ENCODE measurements around the gene TDRD9. TPM values are rescaled to one million over a fixed set of nuclear protein-coding genes. Genes with fewer than 3 reads are reported as not detected.

Gene TDRD9
- total RNA-seq, 1 experiment from 2014 or later, result 0.07 TPM

DNA sequence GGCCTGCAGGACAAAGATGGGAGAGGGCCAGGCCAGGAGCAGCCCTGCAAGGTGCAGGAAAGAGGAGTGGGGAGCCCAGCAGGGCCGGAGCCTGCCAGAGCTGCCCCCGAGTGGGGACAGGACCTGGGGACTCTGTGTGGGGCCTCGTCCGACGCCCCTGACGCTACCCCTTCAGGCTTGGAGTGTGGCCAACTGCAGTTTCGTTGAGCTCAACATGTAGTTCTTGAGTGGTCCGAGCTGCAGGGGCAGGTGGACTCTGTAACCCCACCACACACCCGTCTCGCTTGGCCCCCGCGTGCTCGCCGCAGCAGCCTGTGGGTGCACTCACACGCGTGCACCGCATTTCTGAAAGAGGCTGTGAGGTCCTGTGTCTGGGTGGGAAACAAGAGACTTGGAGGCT lies 159.2 kb downstream of the TDRD9 start:
- H2AFZ ChIP-seq (ENCODE audit: low read length), result no peak overlapping the region
- intact Hi-C loops (cut with micrococcal nuclease), result no loop called here
- H3K4me2 ChIP-seq (ENCODE audit: low read length), result no peak overlapping the region
- H4K20me1 ChIP-seq (ENCODE audit: low read length), result no peaks in the 10 kb centered on the region
- no peak overlapping the region for H3K27ac ChIP-seq (ENCODE audit: low read length)
- H3K4me1 ChIP-seq (ENCODE audit: insufficient read depth, low read length), result no peaks in the 10 kb centered on the region
- H3K9me2 ChIP-seq (replicated peaks; ENCODE audit: low read length), result no peaks in the 10 kb centered on the region
- no peak overlapping the region for H3K4me3 ChIP-seq (ENCODE audit: low read length)
- H3K27me3 ChIP-seq (ENCODE audit: low read length), result no peaks in the 10 kb centered on the region
- ChIA-PET POLR2A (ENCODE audit: unreplicated experiment) (no interaction called here), CTCF (no interaction called here)
- H3K79me2 ChIP-seq (ENCODE audit: low read length), result no peaks in the 10 kb centered on the region
- DNase-seq (no peak), ATAC-seq (no peak)
- TF ChIP-seq EZH2 (IDR thresholded peaks at IDR 0.05; ENCODE audit: low read length, unreplicated experiment) (no peak), EZH2phosphoT487 (IDR thresholded peaks at IDR 0.05; ENCODE audit: borderline replicate concordance, low read length) (no peak)
- TF ChIP-seq, protein P1, sequence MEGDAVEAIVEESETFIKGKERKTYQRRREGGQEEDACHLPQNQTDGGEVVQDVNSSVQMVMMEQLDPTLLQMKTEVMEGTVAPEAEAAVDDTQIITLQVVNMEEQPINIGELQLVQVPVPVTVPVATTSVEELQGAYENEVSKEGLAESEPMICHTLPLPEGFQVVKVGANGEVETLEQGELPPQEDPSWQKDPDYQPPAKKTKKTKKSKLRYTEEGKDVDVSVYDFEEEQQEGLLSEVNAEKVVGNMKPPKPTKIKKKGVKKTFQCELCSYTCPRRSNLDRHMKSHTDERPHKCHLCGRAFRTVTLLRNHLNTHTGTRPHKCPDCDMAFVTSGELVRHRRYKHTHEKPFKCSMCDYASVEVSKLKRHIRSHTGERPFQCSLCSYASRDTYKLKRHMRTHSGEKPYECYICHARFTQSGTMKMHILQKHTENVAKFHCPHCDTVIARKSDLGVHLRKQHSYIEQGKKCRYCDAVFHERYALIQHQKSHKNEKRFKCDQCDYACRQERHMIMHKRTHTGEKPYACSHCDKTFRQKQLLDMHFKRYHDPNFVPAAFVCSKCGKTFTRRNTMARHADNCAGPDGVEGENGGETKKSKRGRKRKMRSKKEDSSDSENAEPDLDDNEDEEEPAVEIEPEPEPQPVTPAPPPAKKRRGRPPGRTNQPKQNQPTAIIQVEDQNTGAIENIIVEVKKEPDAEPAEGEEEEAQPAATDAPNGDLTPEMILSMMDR (conservative IDR thresholded peaks at IDR 0.05; ENCODE audit: low read depth, low read length), result no peak
- no peak overlapping the region for H3K9ac ChIP-seq (ENCODE audit: low read length)
- no peaks in the 10 kb centered on the region for H3K9me3 ChIP-seq (ENCODE audit: low read length)
- H3F3A ChIP-seq (ENCODE audit: low read length, unreplicated experiment), result no peaks in the 10 kb centered on the region
- no TSS peak for BruUV-seq (replicated peaks)
- H3K36me3 ChIP-seq (ENCODE audit: low read depth, low read length), result no peaks in the 10 kb centered on the region

DNA sequence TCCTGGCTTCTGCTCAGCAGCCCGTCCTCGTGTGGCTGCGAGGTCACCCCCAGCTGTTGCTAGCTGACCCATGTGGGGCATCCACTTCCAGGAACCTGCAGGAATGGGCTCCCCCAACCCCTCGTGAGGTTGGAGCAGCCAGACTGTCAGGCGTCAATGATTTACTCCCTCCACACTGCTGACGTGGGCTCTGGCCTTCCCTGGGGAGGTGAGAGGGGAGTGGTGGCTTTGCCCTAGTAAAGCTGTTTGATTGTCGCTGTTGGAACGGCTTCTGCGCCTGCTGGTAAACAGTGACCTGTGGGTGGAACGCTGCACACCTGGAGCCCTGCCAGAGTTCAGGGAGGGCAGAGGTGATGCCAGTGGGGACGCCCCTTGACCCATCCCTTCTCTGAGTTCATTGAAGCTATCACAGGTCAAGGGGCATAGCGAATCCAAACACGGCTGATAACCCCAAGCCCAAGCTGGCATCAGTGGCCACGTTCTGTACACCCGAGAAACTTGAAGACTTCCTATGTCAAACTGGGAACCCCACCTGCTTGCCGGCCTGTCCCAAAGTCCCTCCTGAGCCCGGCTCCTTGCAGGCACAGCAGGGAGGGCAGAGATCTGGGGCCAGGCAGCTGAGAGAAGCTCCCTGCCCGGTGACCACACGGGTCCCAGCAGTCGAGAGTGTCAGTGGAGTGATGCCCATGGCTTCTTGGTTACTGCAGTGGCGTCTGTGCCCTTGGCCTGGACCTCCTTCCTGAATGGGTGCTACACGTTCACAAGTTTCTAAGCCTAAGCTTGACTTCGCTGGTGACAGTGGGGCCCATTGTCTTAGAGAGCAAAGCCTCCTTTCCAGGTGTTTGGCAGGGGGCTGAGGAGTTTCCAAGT lies 160.0 kb downstream of the TDRD9 start:
- Histone ChIP-seq H3K9me3 (ENCODE audit: low read length) (no peaks in the 10 kb centered on the region), H3K9ac (ENCODE audit: low read length) (no peak overlapping the region), H3K36me3 (ENCODE audit: low read depth, low read length) (no peaks in the 10 kb centered on the region), H3K27ac (ENCODE audit: low read length) (no peak overlapping the region), H3K4me1 (ENCODE audit: insufficient read depth, low read length) (no peaks in the 10 kb centered on the region), H3K4me3 (ENCODE audit: low read length) (no peak overlapping the region), H3K4me2 (ENCODE audit: low read length) (no peak overlapping the region), H2AFZ (ENCODE audit: low read length) (no peak overlapping the region), H4K20me1 (ENCODE audit: low read length) (no peaks in the 10 kb centered on the region), H3F3A (ENCODE audit: low read length, unreplicated experiment) (no peaks in the 10 kb centered on the region), H3K9me2 (replicated peaks; ENCODE audit: low read length) (no peaks in the 10 kb centered on the region), H3K79me2 (ENCODE audit: low read length) (no peaks in the 10 kb centered on the region), H3K27me3 (ENCODE audit: low read length) (no peaks in the 10 kb centered on the region)
- no peak for DNase-seq
- TF ChIP-seq EZH2 (IDR thresholded peaks at IDR 0.05; ENCODE audit: low read length, unreplicated experiment) (no peak), EZH2phosphoT487 (IDR thresholded peaks at IDR 0.05; ENCODE audit: borderline replicate concordance, low read length) (no peak)
- TF ChIP-seq, protein P1 (conservative IDR thresholded peaks at IDR 0.05; ENCODE audit: low read depth, low read length), result no peak
- CTCF ChIA-PET, result no interaction called here
- intact Hi-C loops (cut with micrococcal nuclease), result no loop called here
- ATAC-seq, result no peak
- POLR2A ChIA-PET (ENCODE audit: unreplicated experiment), result no interaction called here
- BruUV-seq (replicated peaks), result no TSS peak

DNA sequence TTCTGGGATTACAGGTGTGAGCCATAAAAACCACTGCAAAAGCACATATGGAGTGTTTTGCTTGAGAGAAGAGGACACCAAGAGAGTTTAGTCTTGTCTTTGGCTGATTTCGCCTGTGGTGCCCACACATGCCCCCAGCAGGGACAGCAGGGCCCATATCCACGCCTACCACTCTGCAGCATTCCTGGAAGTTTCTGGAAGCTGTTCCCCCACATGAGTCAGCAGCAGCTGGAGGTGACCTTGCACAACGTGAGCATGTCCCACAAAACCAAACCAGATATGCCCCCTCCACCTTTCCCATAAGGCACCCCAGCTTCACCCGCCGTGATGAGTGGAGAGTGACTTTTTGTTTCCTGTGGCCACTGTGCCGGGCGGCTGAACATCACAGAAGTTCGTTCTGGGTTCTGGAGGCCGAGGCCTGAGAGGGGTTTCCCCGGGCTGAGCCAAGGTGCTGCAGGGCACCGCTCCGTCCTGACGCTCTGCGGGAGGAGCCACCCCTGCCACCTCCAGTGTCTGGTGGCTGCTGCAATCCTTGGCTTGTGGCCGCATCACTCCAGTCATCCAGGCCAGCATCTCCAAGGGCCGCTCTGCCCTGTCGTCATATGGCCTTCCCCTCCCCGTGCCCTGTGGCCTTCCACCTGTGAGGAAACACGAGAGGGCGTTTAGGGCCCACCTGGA lies 162.0 kb downstream of the TDRD9 start:
- intact Hi-C loops (cut with micrococcal nuclease), result no loop called here
- no peaks in the 10 kb centered on the region for H3F3A ChIP-seq (ENCODE audit: low read length, unreplicated experiment)
- TF ChIP-seq EZH2 (IDR thresholded peaks at IDR 0.05; ENCODE audit: low read length, unreplicated experiment), result no peak
- TF ChIP-seq EZH2phosphoT487 (IDR thresholded peaks at IDR 0.05; ENCODE audit: borderline replicate concordance, low read length), result no peak
- DNase-seq, result no peak
- ChIA-PET CTCF (no interaction called here), POLR2A (ENCODE audit: unreplicated experiment) (no interaction called here)
- H4K20me1 ChIP-seq (ENCODE audit: low read length), result no peaks in the 10 kb centered on the region
- H3K79me2 ChIP-seq (ENCODE audit: low read length), result no peaks in the 10 kb centered on the region
- no peak overlapping the region for H3K27ac ChIP-seq (ENCODE audit: low read length)
- H3K9ac ChIP-seq (ENCODE audit: low read length), result no peak overlapping the region
- no peak overlapping the region for H3K4me2 ChIP-seq (ENCODE audit: low read length)
- H3K9me2 ChIP-seq (replicated peaks; ENCODE audit: low read length), result no peaks in the 10 kb centered on the region
- H2AFZ ChIP-seq (ENCODE audit: low read length), result no peak overlapping the region
- no peaks in the 10 kb centered on the region for H3K4me1 ChIP-seq (ENCODE audit: insufficient read depth, low read length)
- H3K4me3 ChIP-seq (ENCODE audit: low read length), result no peak overlapping the region
- no TSS peak for BruUV-seq (replicated peaks)
- no peaks in the 10 kb centered on the region for H3K27me3 ChIP-seq (ENCODE audit: low read length)
- no peak for ATAC-seq
- H3K36me3 ChIP-seq (ENCODE audit: low read depth, low read length), result no peaks in the 10 kb centered on the region
- H3K9me3 ChIP-seq (ENCODE audit: low read length), result no peaks in the 10 kb centered on the region
